ENCODE data around the gene DENND1C.
A peak's percentile ranks its signal among the peaks of the same experiment; 100 is the strongest.

The DENND1C gene

DNA sequence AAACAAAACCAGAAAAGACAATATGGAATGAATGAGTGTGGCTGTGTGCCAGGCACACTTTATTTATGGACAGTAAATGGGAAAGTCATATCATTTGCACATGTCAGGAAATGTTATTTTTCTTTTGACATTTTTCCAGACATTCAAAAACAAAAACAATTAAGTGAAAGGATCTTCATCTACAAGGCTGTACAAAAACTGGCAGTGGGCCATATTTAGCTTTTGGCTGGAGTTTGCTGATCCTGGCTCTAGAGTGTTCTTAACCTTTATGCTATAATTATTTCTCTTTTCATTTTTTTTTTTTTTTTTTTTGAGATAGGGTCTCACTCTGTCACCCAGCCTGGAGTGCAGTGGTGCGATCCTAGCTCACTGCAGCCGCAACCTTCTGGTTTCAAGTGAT lies 42.7 kb upstream of the DENND1C start:
- in situ Hi-C loops (cut with MboI; ENCODE audit: low sequenced_read_pairs, unreplicated experiment), result loop anchor here (5.0 to 25.0 kb wide), 2 partner anchors 213 to 338 kb away; partner anchors contain the start of genes GPR108 and TRIP10
- TF ChIP-seq, protein P1, sequence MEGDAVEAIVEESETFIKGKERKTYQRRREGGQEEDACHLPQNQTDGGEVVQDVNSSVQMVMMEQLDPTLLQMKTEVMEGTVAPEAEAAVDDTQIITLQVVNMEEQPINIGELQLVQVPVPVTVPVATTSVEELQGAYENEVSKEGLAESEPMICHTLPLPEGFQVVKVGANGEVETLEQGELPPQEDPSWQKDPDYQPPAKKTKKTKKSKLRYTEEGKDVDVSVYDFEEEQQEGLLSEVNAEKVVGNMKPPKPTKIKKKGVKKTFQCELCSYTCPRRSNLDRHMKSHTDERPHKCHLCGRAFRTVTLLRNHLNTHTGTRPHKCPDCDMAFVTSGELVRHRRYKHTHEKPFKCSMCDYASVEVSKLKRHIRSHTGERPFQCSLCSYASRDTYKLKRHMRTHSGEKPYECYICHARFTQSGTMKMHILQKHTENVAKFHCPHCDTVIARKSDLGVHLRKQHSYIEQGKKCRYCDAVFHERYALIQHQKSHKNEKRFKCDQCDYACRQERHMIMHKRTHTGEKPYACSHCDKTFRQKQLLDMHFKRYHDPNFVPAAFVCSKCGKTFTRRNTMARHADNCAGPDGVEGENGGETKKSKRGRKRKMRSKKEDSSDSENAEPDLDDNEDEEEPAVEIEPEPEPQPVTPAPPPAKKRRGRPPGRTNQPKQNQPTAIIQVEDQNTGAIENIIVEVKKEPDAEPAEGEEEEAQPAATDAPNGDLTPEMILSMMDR (IDR thresholded peaks at IDR 0.05; ENCODE audit: borderline replicate concordance, control extremely low read depth, extremely low read depth, insufficient read depth, missing control alignments), result no peak
- DNase-seq (ENCODE audit: low spot score), result no peak

DNA sequence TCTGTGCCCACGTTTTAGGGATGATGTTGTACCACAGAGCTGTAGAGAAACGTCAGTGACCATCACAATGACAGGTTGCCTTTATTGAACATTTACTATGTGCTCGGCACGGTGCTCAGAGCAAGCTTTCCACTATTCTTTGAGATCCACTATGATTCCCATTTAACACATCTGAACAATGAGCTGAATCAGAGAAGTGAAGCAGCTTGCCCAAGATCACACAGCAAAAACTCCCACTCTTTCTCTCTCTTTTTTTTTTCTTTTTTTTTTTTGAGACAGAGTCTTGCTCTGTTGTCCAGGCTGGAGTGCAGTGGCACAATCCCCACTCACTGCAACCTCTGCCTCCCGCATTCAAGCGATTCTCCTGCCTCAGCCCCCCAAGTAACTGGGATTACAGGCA lies 41.1 kb upstream of the DENND1C start:
- TF ChIP-seq, protein P1 (IDR thresholded peaks at IDR 0.05; ENCODE audit: borderline replicate concordance, control extremely low read depth, extremely low read depth, insufficient read depth, missing control alignments), result no peak
- no peak for DNase-seq (ENCODE audit: low spot score)
- in situ Hi-C loops (cut with MboI; ENCODE audit: low sequenced_read_pairs, unreplicated experiment), result loop anchor here (5.0 to 25.0 kb wide), 2 partner anchors 215 to 340 kb away; partner anchors contain the start of genes GPR108 and TRIP10

GRCh38 chr19:6521718-6522646 lies 40.4 kb upstream of the DENND1C start:
- peak; percentile 79 for DNase-seq (ENCODE audit: low spot score)
- in situ Hi-C loops (cut with MboI; ENCODE audit: low sequenced_read_pairs, unreplicated experiment), result loop anchor here (5.0 to 25.0 kb wide), 2 partner anchors 215 to 340 kb away; partner anchors contain the start of genes GPR108 and TRIP10
- TF ChIP-seq, protein P1 (IDR thresholded peaks at IDR 0.05; ENCODE audit: borderline replicate concordance, control extremely low read depth, extremely low read depth, insufficient read depth, missing control alignments), result no peak

DNA sequence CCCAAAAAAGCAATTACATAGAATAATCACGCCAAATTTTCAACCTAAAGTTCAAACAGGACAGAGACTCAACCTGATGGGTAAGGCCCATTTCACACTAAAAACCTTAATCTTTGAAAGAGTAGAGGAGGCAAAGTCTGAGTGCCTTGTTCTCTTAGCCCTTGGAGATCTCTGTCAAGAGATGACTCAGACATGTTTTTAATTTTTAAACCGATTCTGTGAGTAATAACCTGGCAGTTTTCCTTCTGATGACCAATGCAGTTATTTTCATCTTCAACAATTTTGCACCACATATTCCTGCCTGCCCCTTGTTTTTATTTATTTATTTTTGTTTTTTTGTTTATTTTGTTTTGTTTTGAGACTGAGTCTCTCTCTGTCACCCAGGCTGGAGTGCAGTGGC lies 37.7 kb upstream of the DENND1C start:
- in situ Hi-C loops (cut with MboI; ENCODE audit: low sequenced_read_pairs, unreplicated experiment), result loop anchor here (25.0 kb wide), 1 partner anchor 343 kb away; no protein-coding TSS in a partner anchor

DNA sequence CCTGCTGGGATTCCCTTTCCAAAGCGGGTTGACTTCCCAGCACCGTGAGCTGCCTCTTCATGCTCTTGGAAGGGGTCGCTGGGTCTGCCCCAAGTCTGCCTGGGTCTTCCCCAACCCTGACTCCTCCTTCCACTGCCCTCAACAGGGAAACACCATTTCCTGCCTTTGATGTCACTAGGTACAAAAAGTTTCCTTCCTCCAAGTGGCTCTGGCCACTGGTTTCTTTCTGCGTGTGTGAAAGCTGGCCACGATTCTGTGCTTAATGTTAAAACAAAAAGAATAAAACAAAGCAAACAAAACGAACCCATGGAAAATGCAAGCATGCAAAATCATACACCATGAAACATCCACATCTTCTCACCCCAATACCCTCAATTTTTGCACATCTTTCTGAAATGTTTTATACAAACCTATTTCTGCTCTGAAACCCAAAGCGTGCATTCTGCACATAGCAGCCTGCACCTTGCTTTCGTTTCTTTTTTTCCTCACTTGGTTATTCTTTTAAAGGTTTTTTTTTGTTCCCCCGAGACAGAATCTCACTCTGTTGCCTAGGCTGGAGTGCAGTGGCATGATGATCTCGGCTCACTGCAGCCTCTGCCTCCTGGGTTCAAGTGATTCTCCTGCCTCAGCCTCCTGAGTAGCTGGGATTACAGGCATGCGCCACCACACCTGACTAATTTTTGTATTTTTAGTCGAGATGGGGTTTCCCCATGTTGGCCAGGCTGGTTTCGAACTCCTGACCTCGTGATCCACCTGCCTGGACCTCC lies 36.7 kb upstream of the DENND1C start:
- DNase-seq (ENCODE audit: low spot score), result peak; percentile 74
- in situ Hi-C loops (cut with MboI; ENCODE audit: low sequenced_read_pairs, unreplicated experiment), result loop anchor here (25.0 kb wide), 1 partner anchor 344 kb away; no protein-coding TSS in a partner anchor

More for the DNA sequence above, 37.7 kb upstream of the DENND1C start:
- DNase-seq (ENCODE audit: low spot score), result peak; percentile 30
- TF ChIP-seq, protein P1 (IDR thresholded peaks at IDR 0.05; ENCODE audit: borderline replicate concordance, control extremely low read depth, extremely low read depth, insufficient read depth, missing control alignments), result no peak

More for the DNA sequence above, 36.7 kb upstream of the DENND1C start:
- TF ChIP-seq, protein P1 (IDR thresholded peaks at IDR 0.05; ENCODE audit: borderline replicate concordance, control extremely low read depth, extremely low read depth, insufficient read depth, missing control alignments), result no peak
